ENCODE data around the gene UFD1. TPM values are rescaled to one million over a fixed set of nuclear protein-coding genes. Genes with fewer than 3 reads are reported as not detected.

The UFD1 gene
- total and polyA plus RNA-seq, 2 donors (not counting 1 experiment from before 2014, with no cell fraction given) = 41.3 to 86.2 TPM

DNA sequence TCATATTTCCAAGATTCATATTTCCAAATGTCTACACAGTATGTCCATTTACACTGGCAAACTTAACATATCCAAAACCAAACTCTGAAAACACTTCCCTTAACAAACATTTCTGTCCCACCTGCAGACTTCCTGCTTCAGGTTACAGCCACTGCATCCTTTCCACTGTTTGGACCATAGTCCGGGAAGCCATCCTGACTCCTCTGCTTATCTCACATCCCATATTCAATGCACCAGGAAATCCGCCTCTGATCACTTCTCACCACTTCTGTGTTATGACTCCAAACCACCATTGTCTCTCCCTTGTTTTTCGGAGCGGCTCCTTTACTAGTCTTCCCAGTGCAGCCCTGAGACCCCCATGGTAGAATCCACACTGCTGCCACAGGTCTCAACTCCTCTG is 77.5 kb downstream of the UFD1 start:
- Histone ChIP-seq H3K36me3 (ENCODE audit: control insufficient read depth, insufficient read depth, low read length) (peaks cover 11% of the 10 kb centered on the region), H3K9ac (ENCODE audit: insufficient read depth, low read length) (no peak overlapping the region), H3K4me1 (ENCODE audit: control insufficient read depth, extremely low read depth, insufficient read depth, low read length) (no peaks in the 10 kb centered on the region), H4K20me1 (ENCODE audit: control insufficient read depth, extremely low read depth, insufficient read depth, low read length) (no peaks in the 10 kb centered on the region), H3K4me3 (replicated peaks in 1 of 4; ENCODE audit: control extremely low read depth in 1 of 4, insufficient read depth in 1 of 4, low read depth in 3 of 4, low read length in 4 of 4) (no peak overlapping the region), H3K27me3 (ENCODE audit: control insufficient read depth, insufficient read depth, low read length) (no peaks in the 10 kb centered on the region), H3K4me2 (ENCODE audit: extremely low read depth, insufficient read depth, low read length) (no peak overlapping the region), H3K79me2 (ENCODE audit: control insufficient read depth, insufficient read depth, low read length) (no peaks in the 10 kb centered on the region), H3K27ac (ENCODE audit: insufficient read depth, low read length) (no peak overlapping the region), H3K9me3 (ENCODE audit: control insufficient read depth, insufficient read depth, low read depth, low read length) (no peaks in the 10 kb centered on the region), H2AFZ (ENCODE audit: low read length) (no peak overlapping the region)
- TF ChIP-seq, protein P1, sequence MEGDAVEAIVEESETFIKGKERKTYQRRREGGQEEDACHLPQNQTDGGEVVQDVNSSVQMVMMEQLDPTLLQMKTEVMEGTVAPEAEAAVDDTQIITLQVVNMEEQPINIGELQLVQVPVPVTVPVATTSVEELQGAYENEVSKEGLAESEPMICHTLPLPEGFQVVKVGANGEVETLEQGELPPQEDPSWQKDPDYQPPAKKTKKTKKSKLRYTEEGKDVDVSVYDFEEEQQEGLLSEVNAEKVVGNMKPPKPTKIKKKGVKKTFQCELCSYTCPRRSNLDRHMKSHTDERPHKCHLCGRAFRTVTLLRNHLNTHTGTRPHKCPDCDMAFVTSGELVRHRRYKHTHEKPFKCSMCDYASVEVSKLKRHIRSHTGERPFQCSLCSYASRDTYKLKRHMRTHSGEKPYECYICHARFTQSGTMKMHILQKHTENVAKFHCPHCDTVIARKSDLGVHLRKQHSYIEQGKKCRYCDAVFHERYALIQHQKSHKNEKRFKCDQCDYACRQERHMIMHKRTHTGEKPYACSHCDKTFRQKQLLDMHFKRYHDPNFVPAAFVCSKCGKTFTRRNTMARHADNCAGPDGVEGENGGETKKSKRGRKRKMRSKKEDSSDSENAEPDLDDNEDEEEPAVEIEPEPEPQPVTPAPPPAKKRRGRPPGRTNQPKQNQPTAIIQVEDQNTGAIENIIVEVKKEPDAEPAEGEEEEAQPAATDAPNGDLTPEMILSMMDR (conservative IDR thresholded peaks at IDR 0.05 in 1 of 2, IDR thresholded peaks at IDR 0.05 in 1 of 2; ENCODE audit: low read depth in 1 of 2, low read length in 2 of 2) = no peak
- TF ChIP-seq EZH2 (IDR thresholded peaks at IDR 0.05; ENCODE audit: low read length, missing control alignments) = no peak
- no peak for DNase-seq (ENCODE audit: low read depth in 2 of 2)

DNA sequence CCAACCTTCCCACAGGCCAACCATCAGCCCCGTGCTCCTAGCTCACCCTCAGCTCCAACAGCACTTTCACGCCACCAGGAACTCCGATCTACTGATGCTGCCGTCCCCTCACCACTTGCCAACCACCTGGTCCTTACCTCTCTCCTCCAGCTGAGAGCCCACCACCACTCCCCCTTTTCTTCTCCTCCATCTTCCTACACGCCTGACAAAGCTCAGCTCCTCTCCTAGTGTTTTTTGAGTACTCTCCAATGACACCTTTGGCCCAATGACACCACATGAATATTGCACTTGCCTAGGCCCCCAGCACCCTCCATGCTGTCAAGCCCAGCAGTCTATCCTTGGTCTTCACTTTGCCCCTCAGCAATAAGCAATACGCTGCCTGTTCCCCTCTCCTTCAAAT is 78.1 kb downstream of the UFD1 start:
- peaks cover 11% of the 10 kb centered on the region for H3K36me3 ChIP-seq (ENCODE audit: control insufficient read depth, insufficient read depth, low read length)
- H3K9me3 ChIP-seq (ENCODE audit: control insufficient read depth, insufficient read depth, low read depth, low read length) = no peaks in the 10 kb centered on the region
- H3K4me2 ChIP-seq (ENCODE audit: extremely low read depth, insufficient read depth, low read length) = no peak overlapping the region
- no peaks in the 10 kb centered on the region for H3K79me2 ChIP-seq (ENCODE audit: control insufficient read depth, insufficient read depth, low read length)
- H3K27ac ChIP-seq (ENCODE audit: insufficient read depth, low read length) = no peak overlapping the region
- H2AFZ ChIP-seq (ENCODE audit: low read length) = no peak overlapping the region
- H3K4me3 ChIP-seq (replicated peaks in 1 of 4; ENCODE audit: control extremely low read depth in 1 of 4, insufficient read depth in 1 of 4, low read depth in 3 of 4, low read length in 4 of 4) = no peak overlapping the region
- no peak overlapping the region for H3K9ac ChIP-seq (ENCODE audit: insufficient read depth, low read length)
- no peaks in the 10 kb centered on the region for H3K27me3 ChIP-seq (ENCODE audit: control insufficient read depth, insufficient read depth, low read length)
- H3K4me1 ChIP-seq (ENCODE audit: control insufficient read depth, extremely low read depth, insufficient read depth, low read length) = no peaks in the 10 kb centered on the region
- no peak for DNase-seq (ENCODE audit: low read depth in 2 of 2)
- no peaks in the 10 kb centered on the region for H4K20me1 ChIP-seq (ENCODE audit: control insufficient read depth, extremely low read depth, insufficient read depth, low read length)
- TF ChIP-seq, protein P1 (conservative IDR thresholded peaks at IDR 0.05 in 1 of 2, IDR thresholded peaks at IDR 0.05 in 1 of 2; ENCODE audit: low read depth in 1 of 2, low read length in 2 of 2) = no peak
- no peak for TF ChIP-seq EZH2 (IDR thresholded peaks at IDR 0.05; ENCODE audit: low read length, missing control alignments)

Other genes with a start within 250 kb of the UFD1 start
- 11.3 and 13.4 TPM in 2 replicates for gene CLTCL1, start 187.5 kb downstream of the UFD1 start, total RNA-seq
- 4.2 and 6.5 TPM in 2 replicates for gene CLTCL1, start 187.5 kb downstream of the UFD1 start, polyA plus RNA-seq
- 16.9 and 20.5 TPM in 2 replicates for gene HIRA, start 47.5 kb downstream of the UFD1 start, total RNA-seq
- gene HIRA, start 47.5 kb downstream of the UFD1 start, polyA plus RNA-seq = 19.2 and 22.2 TPM in 2 replicates
- 44.8 and 49.8 TPM in 2 replicates for gene MRPL40, start 46.6 kb downstream of the UFD1 start, total RNA-seq
- gene MRPL40, start 46.6 kb downstream of the UFD1 start, polyA plus RNA-seq = 44.4 and 51.7 TPM in 2 replicates
- gene C22orf39, start 31.5 kb downstream of the UFD1 start, total RNA-seq = 16.2 and 17.7 TPM in 2 replicates
- 14.2 and 15.9 TPM in 2 replicates for gene C22orf39, start 31.5 kb downstream of the UFD1 start, polyA plus RNA-seq
- 1.0 and 3.8 TPM in 2 replicates for gene CDC45, start 727 bp upstream of the UFD1 start, total RNA-seq
- 12.0 and 30.4 TPM in 2 replicates for gene CDC45, start 727 bp upstream of the UFD1 start, polyA plus RNA-seq
- 0.33 and 0.51 TPM in 2 replicates for gene CLDN5, start 45.2 kb upstream of the UFD1 start, total RNA-seq
- gene CLDN5, start 45.2 kb upstream of the UFD1 start, polyA plus RNA-seq = not detected in 2 replicates
- 19.8 and 25.8 TPM in 2 replicates for gene SEPTIN5, start 235.3 kb upstream of the UFD1 start, total RNA-seq
- 10.8 and 14.5 TPM in 2 replicates for gene SEPTIN5, start 235.3 kb upstream of the UFD1 start, polyA plus RNA-seq
- 1.8 and 2.1 TPM in 2 replicates for gene GP1BB, start 244.3 kb upstream of the UFD1 start, total RNA-seq
- gene GP1BB, start 244.3 kb upstream of the UFD1 start, polyA plus RNA-seq = 0.20 and 0.50 TPM in 2 replicates

All from fibroblast of lung (primary cell).